Activated naive CD8-positive, alpha-beta T cell treated with anti-CD3 and anti-CD28 coated beads, Interleukin-2, amount 50 U/mL, for 24 hours (primary cell): Measurements from ENCODE around the gene BIRC5.
"Not testable (repeated sequence)": the region's sequence is repeated elsewhere in the genome, so short reads cannot be mapped to it uniquely, and the experiment has no call there.

ENCODE experiments used
- ATAC-seq: fragments of 150-1000 bp; cut with Tn5 transposase; one replicate; pipeline ENCODE4 v1.10.0; 2021
- DNase-seq: peaks from one replicate; pipeline ENCODE4 v3.0.0; 2021
- H3K27ac Mint-ChIP-seq: one replicate; pipeline ENCODE4 v1.8.0; 2021; ENCODE audit warnings: mild to moderate bottlenecking, mixed read lengths
- H3K27me3 Mint-ChIP-seq: one replicate; pipeline ENCODE4 v1.8.0; 2021; ENCODE audit warnings: mixed read lengths
- H3K36me3 Mint-ChIP-seq: one replicate; pipeline ENCODE4 v1.8.0; 2021; ENCODE audit warnings: low read depth, mixed read lengths
- H3K4me1 Mint-ChIP-seq: one replicate; pipeline ENCODE4 v1.8.0; 2021; ENCODE audit warnings: mixed read lengths
- H3K4me3 Mint-ChIP-seq: one replicate; pipeline ENCODE4 v1.8.0; 2021; ENCODE audit warnings: mild to moderate bottlenecking, moderate library complexity, mixed read lengths
- H3K9me3 Mint-ChIP-seq: one replicate; pipeline ENCODE4 v1.8.0; 2021; ENCODE audit warnings: mixed read lengths

Gene BIRC5

DNA sequence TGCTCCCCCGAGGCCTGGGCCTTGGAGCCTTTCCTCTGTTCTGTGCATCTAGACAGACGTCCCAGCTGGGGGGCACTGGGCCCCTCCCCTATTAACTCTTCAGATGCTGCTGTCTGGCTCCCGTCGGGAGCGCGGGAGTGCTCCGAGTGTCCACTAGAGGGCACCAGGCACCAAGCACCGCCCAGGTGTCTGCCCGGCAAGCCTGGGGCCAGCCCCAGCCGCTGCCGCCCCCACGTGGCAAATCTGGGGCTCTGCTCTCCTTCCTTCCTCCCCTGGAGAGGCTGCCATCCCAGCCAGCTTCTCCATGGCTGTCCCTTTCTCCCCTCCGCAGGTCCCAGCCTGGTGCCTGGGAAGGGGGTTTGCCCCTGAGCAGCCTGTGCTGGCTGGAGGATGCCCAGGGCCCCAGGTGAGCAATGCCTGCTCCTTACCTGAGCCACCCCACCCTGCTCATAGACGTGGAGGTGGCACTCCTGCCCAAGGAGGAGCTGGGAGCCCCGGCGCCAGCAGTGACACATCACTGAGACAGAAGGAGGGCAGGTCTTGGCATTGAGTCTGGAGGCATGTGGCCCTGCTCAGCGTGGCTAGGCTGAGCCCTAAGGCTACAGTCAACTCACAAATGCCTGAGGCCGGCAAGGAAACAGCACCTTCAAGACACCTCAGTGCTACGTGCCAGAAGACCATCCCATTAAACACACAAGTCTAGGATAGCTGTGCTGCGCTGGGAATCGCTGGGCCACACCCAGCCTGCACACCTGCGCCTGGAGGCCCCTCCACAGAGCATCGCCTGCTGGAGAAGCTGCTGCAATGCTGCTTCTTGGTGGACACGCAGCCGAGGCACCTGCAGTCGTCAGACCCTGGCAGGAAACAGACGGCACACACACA lies 37.1 kb downstream of the BIRC5 start:
- no peaks in the 10 kb centered on the region for H3K36me3 Mint-ChIP-seq
- H3K4me1 Mint-ChIP-seq: peaks cover 34% of the 10 kb centered on the region
- ATAC-seq (peak; percentile 82), DNase-seq (peak; percentile 90)
- no peaks in the 10 kb centered on the region for H3K9me3 Mint-ChIP-seq
- no peaks in the 10 kb centered on the region for H3K27me3 Mint-ChIP-seq
- no peak overlapping the region for H3K4me3 Mint-ChIP-seq
- no peak overlapping the region for H3K27ac Mint-ChIP-seq

DNA sequence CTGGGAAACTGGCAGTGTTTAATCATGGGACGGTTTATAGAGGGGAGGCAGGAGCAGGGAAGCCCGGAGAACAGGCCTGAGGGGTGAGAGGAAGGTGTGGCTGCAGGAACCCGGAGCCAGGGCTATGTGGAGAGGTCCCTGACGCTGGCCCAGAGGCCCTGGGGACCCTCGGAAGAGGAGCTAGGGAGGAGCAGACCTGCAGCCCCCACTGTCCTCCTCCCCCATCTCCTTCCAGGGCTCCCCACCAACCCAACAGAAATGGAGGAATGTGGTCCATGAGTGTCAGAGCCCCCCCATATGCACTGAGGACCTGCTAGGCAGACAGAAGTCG lies 37.7 kb downstream of the BIRC5 start:
- DNase-seq: no peak
- Mint-ChIP-seq H3K27ac (no peak overlapping the region), H3K36me3 (no peaks in the 10 kb centered on the region), H3K9me3 (no peaks in the 10 kb centered on the region), H3K4me1 (peaks cover 34% of the 10 kb centered on the region), H3K27me3 (no peaks in the 10 kb centered on the region), H3K4me3 (no peak overlapping the region)
- no peak for ATAC-seq

DNA sequence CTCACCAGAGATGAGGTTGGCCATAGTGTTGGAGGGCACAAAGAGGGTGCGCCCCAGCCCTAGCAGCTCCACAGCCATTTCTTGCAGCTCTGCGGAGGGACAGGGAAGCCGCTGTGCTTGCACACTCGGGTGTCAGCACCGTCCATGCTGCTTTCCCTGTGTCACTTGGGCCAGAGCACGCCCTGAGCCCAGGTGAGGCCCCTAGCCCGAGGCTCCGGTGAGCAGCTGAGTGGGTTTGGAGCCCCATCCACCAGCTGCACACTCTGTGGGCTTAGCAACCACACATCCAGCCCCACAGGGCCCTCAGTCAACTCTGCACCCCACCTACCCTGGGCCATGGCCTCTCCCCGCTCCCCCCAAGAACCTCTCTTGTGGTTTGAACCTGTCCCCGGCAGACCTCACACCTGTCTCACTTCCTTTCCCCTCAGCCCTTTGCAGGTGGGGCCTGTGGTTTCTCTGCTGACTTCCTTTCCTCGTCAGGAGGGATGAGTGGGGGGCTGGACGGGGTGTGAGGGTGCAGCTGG lies 38.1 kb downstream of the BIRC5 start:
- peaks cover 34% of the 10 kb centered on the region for H3K4me1 Mint-ChIP-seq
- ATAC-seq (no peak), DNase-seq (peak; percentile 26)
- no peaks in the 10 kb centered on the region for H3K36me3 Mint-ChIP-seq
- peak overlapping the region; percentile 39 for H3K27ac Mint-ChIP-seq
- H3K9me3 Mint-ChIP-seq: no peaks in the 10 kb centered on the region
- peak overlapping the region; percentile 77 for H3K4me3 Mint-ChIP-seq
- H3K27me3 Mint-ChIP-seq: no peaks in the 10 kb centered on the region

DNA sequence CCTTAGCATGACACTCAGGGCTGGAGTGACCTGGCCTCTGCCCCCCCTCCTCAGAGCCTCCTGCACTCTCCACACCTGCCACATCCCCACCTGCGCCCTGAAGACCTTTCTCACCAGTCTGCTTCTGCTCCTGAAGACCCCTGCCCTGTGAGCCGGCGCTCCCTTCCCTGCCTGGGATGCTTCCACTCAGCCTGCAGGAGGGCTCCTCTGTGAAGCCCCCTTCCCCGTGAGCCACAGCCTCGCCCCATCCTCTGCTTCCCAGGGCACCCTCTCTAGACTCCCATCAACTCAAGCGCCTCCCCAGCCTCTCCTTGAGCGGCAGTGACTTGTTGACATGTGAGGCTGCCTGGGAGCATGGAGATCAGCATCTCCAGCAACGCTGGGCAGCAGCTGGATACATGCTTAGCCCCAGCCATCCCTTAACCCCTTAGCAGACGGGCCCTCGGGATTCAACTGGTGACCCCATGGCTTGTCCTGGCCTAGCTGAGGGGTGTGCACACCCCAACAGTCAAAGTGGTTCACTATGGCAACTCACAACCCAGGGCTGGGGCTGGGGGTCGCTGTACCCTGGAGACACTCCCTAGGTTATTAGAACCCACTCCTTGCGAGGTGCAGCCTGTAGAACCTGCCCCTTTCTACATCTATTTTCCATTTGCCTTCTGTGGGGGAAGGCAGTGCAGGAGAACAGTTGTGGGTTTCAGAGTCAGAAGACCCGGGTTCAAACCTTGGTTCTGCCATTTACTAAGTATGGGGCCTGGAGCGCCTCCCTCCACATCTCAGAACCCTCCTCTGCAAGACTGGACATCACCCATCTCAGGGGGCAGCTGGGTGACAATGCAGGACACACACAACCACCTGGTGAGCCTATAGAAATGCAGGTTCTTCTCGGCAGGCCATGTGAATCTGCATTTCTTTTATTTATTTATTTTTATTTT lies 38.9 kb downstream of the BIRC5 start:
- peaks cover 40% of the 10 kb centered on the region for H3K4me1 Mint-ChIP-seq
- H3K27ac Mint-ChIP-seq: peak overlapping the region; percentile 70
- H3K4me3 Mint-ChIP-seq: peak overlapping the region; percentile 77
- no peaks in the 10 kb centered on the region for H3K36me3 Mint-ChIP-seq
- no peaks in the 10 kb centered on the region for H3K9me3 Mint-ChIP-seq
- ATAC-seq (no peak), DNase-seq (no peak)
- no peaks in the 10 kb centered on the region for H3K27me3 Mint-ChIP-seq

- H3K4me3 Mint-ChIP-seq: peak overlapping the region; percentile 77
- peaks cover 43% of the 10 kb centered on the region for H3K4me1 Mint-ChIP-seq
- H3K9me3 Mint-ChIP-seq, ATAC-seq, H3K36me3 Mint-ChIP-seq, DNase-seq, H3K27me3 Mint-ChIP-seq: not testable (repeated sequence)
- peak overlapping the region; percentile 60 for H3K27ac Mint-ChIP-seq
These were observed 39.5 kb downstream of the BIRC5 start for GRCh38 chr17:78253636-78253945.

GRCh38 chr17:78253946-78254672 lies 40.1 kb downstream of the BIRC5 start:
- peak; percentile 67 for ATAC-seq
- no peaks in the 10 kb centered on the region for H3K9me3 Mint-ChIP-seq
- DNase-seq: peak; percentile 86
- H3K4me3 Mint-ChIP-seq: peak overlapping the region; percentile 77
- peaks cover 43% of the 10 kb centered on the region for H3K4me1 Mint-ChIP-seq
- no peaks in the 10 kb centered on the region for H3K36me3 Mint-ChIP-seq
- H3K27ac Mint-ChIP-seq: peak overlapping the region; percentile 73
- H3K27me3 Mint-ChIP-seq: no peaks in the 10 kb centered on the region

- Mint-ChIP-seq H3K27me3 (no peaks in the 10 kb centered on the region), H3K36me3 (no peaks in the 10 kb centered on the region), H3K4me3 (peak overlapping the region; percentile 77), H3K27ac (no peak overlapping the region), H3K9me3 (no peaks in the 10 kb centered on the region), H3K4me1 (peaks cover 48% of the 10 kb centered on the region)
- DNase-seq (no peak), ATAC-seq (no peak)
These were observed 41.1 kb downstream of the BIRC5 start for GRCh38 chr17:78255029-78255656.

GRCh38 chr17:78255953-78256706 lies 42.1 kb downstream of the BIRC5 start:
- ATAC-seq (no peak), DNase-seq (no peak)
- no peaks in the 10 kb centered on the region for H3K9me3 Mint-ChIP-seq
- no peaks in the 10 kb centered on the region for H3K27me3 Mint-ChIP-seq
- H3K4me1 Mint-ChIP-seq: peaks cover 48% of the 10 kb centered on the region
- H3K27ac Mint-ChIP-seq: no peak overlapping the region
- H3K4me3 Mint-ChIP-seq: no peak overlapping the region
- no peaks in the 10 kb centered on the region for H3K36me3 Mint-ChIP-seq

GRCh38 chr17:78256707-78257591 lies 42.9 kb downstream of the BIRC5 start:
- Mint-ChIP-seq H3K4me3 (no peak overlapping the region), H3K4me1 (peaks cover 40% of the 10 kb centered on the region), H3K36me3 (no peaks in the 10 kb centered on the region), H3K27me3 (no peaks in the 10 kb centered on the region), H3K27ac (no peak overlapping the region), H3K9me3 (no peaks in the 10 kb centered on the region)
- DNase-seq (no peak), ATAC-seq (no peak)

DNA sequence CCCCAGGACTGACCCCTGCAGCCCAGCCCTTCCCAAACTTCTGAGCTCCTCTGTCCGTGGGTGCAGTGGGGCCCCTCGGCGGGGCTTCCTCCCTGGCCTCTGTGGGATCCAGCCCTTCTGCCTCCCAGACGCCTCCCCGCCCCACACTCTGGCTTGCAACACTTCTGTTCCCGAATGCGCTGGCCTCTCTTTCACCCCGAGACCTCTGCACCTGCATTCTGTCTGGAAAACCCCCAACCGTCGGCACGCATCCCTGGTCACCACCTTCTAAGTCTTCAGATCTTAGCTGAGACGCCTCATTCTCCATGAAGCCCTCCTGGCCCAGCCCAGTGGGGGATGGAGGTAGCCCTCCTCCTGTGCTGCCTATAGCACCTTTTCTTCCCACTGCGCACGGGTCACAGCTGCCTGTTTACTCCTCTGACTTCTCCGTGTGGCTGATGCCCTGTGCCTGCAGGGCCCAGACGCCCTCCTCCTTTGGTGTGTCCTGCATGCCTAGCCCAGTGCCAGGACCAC lies 43.8 kb downstream of the BIRC5 start:
- ATAC-seq: no peak
- DNase-seq: peak; percentile 17
- Mint-ChIP-seq H3K36me3 (no peaks in the 10 kb centered on the region), H3K27ac (peak overlapping the region; percentile 18), H3K4me1 (peaks cover 34% of the 10 kb centered on the region), H3K9me3 (no peaks in the 10 kb centered on the region), H3K27me3 (no peaks in the 10 kb centered on the region), H3K4me3 (no peak overlapping the region)

- H3K36me3 Mint-ChIP-seq: no peaks in the 10 kb centered on the region
- H3K4me1 Mint-ChIP-seq: peaks cover 31% of the 10 kb centered on the region
- no peaks in the 10 kb centered on the region for H3K27me3 Mint-ChIP-seq
- no peaks in the 10 kb centered on the region for H3K9me3 Mint-ChIP-seq
- H3K4me3 Mint-ChIP-seq: peak overlapping the region; percentile 48
- ATAC-seq (peak; percentile 64), DNase-seq (peak; percentile 69)
- peak overlapping the region; percentile 39 for H3K27ac Mint-ChIP-seq
These were observed 44.5 kb downstream of the BIRC5 start for GRCh38 chr17:78258323-78259191.

DNA sequence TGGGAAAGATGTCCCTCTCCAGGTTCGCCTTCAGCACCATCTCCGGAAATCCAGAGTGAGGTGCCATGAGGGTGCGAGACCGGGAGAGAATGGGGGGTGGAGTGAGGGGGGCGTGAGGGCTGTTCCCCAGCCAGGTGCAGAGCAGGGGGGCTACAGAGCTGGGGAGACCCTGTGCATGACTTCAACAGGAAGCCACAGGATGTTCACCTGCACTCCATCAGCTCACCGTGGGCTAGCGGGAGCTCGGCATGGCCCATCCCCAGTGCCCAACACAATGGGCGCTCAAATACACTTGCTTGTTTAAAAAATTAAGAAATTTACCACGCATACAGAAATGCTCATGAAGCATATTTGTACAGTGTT lies 45.1 kb downstream of the BIRC5 start:
- no peak for DNase-seq
- no peak overlapping the region for H3K27ac Mint-ChIP-seq
- H3K4me1 Mint-ChIP-seq: peaks cover 29% of the 10 kb centered on the region
- no peak overlapping the region for H3K4me3 Mint-ChIP-seq
- H3K27me3 Mint-ChIP-seq: no peaks in the 10 kb centered on the region
- H3K36me3 Mint-ChIP-seq: no peaks in the 10 kb centered on the region
- no peak for ATAC-seq
- no peaks in the 10 kb centered on the region for H3K9me3 Mint-ChIP-seq
